Breast epithelium (tissue), 3 donors: ENCODE measurements around the gene LHFPL5.

Experiments used
- CTCF ChIP-seq, 3 donors: fragments of 450-650 bp; IDR thresholded peaks; one replicate each; pipeline ENCODE4 v1.5.1; 2016 to 2017; ENCODE audit warnings: antibody characterized with exemption in 3 of 3, mild to moderate bottlenecking in 3 of 3, moderate library complexity in 3 of 3
- POLR2A ChIP-seq: fragments of 450-650 bp; IDR thresholded peaks from one replicate; pipeline ENCODE4 v1.6.1; 2016; ENCODE audit warnings: antibody characterized with exemption, mild to moderate bottlenecking, moderate library complexity

DNA sequence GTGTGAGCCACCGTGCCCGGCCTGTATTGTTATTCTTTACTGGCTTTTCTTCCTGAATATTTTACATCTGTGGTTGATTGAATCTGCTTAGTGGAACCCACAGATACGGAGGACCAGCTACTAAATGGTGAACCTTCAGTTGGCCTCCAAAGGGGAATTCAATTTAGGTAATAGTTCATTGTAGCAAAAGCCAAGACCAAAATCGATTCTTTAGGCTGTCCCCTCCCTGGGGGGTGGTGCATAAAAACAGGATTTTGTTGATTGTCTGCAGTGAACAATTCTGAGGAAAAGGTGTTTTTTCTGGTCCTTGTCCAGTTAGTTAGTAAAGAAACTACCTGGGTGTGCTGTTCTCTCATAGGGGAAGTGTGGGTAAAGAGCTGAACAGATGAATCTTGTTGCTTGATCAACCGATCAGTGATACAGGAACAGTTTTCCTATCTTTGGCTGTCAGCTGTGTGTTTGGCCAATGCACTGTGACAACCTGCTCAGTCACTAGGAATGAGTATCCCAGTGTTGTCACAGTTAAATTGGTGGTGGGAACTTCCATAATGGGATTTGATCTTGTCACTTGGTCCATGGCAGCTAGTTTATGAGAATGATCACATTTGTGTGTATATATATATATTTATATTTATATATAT is 19.5 kb downstream of the LHFPL5 start:
- TF ChIP-seq CTCF (IDR thresholded peaks at IDR 0.05) (no peak), POLR2A (no peak)
